ENCODE data around the gene CD81. TPM values are rescaled to one million over a fixed set of nuclear protein-coding genes. Genes with fewer than 3 reads are reported as not detected.

The CD81 gene
- total RNA-seq, 1 experiment from 2014 or later: 237 TPM

GRCh38 chr11:2434008-2434407, 56.9 kb downstream of the CD81 start (continued):
- TF ChIP-seq USF1 (CRISPR knock-in tag; IDR thresholded peaks at IDR 0.05) (no peak), ZBTB21 (CRISPR knock-in tag; IDR thresholded peaks at IDR 0.05; ENCODE audit: borderline replicate concordance) (no peak), CREB1 (CRISPR knock-in tag; IDR thresholded peaks at IDR 0.05) (no peak), ZNF138 (CRISPR knock-in tag; conservative IDR thresholded peaks at IDR 0.05) (no peak), RORB (CRISPR knock-in tag; IDR thresholded peaks at IDR 0.05) (no peak)
- TF ChIP-seq, protein P1, sequence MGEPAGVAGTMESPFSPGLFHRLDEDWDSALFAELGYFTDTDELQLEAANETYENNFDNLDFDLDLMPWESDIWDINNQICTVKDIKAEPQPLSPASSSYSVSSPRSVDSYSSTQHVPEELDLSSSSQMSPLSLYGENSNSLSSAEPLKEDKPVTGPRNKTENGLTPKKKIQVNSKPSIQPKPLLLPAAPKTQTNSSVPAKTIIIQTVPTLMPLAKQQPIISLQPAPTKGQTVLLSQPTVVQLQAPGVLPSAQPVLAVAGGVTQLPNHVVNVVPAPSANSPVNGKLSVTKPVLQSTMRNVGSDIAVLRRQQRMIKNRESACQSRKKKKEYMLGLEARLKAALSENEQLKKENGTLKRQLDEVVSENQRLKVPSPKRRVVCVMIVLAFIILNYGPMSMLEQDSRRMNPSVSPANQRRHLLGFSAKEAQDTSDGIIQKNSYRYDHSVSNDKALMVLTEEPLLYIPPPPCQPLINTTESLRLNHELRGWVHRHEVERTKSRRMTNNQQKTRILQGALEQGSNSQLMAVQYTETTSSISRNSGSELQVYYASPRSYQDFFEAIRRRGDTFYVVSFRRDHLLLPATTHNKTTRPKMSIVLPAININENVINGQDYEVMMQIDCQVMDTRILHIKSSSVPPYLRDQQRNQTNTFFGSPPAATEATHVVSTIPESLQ (CRISPR knock-in tag; IDR thresholded peaks at IDR 0.05): no peak

- ATAC-seq (no peak), DNase-seq (ENCODE audit: low spot score) (no peak)
- no peak overlapping the region for H3K4me3 Mint-ChIP-seq
- POLR2A ChIA-PET: no interaction called here
- peaks cover 2% of the 10 kb centered on the region for H3K9me3 Mint-ChIP-seq
- H3K27ac Mint-ChIP-seq: no peak overlapping the region
- CTCF ChIA-PET: no interaction called here
- no peaks in the 10 kb centered on the region for H3K36me3 Mint-ChIP-seq
- peaks cover 32% of the 10 kb centered on the region for H3K27me3 Mint-ChIP-seq (ENCODE audit: low read depth)
- H3K4me1 Mint-ChIP-seq: no peaks in the 10 kb centered on the region
- TF ChIP-seq ZNF263 (CRISPR knock-in tag; IDR thresholded peaks at IDR 0.05; ENCODE audit: low read depth): no peak
- TF ChIP-seq, protein P2, sequence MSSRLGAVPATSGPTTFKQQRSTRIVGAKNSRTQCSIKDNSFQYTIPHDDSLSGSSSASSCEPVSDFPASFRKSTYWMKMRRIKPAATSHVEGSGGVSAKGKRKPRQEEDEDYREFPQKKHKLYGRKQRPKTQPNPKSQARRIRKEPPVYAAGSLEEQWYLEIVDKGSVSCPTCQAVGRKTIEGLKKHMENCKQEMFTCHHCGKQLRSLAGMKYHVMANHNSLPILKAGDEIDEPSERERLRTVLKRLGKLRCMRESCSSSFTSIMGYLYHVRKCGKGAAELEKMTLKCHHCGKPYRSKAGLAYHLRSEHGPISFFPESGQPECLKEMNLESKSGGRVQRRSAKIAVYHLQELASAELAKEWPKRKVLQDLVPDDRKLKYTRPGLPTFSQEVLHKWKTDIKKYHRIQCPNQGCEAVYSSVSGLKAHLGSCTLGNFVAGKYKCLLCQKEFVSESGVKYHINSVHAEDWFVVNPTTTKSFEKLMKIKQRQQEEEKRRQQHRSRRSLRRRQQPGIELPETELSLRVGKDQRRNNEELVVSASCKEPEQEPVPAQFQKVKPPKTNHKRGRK (CRISPR knock-in tag; IDR thresholded peaks at IDR 0.05; ENCODE audit: borderline replicate concordance): no peak
- TF ChIP-seq NR3C1 (CRISPR knock-in tag; conservative IDR thresholded peaks at IDR 0.05; ENCODE audit: low read depth): no peak
- no peak for TF ChIP-seq ZNF425 (CRISPR knock-in tag; conservative IDR thresholded peaks at IDR 0.05)
- TF ChIP-seq KAT7 (CRISPR knock-in tag; IDR thresholded peaks at IDR 0.05; ENCODE audit: borderline replicate concordance): no peak
- no peak for TF ChIP-seq CTCF (IDR thresholded peaks at IDR 0.05)
- no peak for TF ChIP-seq EMX1 (CRISPR knock-in tag; IDR thresholded peaks at IDR 0.05)
- TF ChIP-seq, protein P3, sequence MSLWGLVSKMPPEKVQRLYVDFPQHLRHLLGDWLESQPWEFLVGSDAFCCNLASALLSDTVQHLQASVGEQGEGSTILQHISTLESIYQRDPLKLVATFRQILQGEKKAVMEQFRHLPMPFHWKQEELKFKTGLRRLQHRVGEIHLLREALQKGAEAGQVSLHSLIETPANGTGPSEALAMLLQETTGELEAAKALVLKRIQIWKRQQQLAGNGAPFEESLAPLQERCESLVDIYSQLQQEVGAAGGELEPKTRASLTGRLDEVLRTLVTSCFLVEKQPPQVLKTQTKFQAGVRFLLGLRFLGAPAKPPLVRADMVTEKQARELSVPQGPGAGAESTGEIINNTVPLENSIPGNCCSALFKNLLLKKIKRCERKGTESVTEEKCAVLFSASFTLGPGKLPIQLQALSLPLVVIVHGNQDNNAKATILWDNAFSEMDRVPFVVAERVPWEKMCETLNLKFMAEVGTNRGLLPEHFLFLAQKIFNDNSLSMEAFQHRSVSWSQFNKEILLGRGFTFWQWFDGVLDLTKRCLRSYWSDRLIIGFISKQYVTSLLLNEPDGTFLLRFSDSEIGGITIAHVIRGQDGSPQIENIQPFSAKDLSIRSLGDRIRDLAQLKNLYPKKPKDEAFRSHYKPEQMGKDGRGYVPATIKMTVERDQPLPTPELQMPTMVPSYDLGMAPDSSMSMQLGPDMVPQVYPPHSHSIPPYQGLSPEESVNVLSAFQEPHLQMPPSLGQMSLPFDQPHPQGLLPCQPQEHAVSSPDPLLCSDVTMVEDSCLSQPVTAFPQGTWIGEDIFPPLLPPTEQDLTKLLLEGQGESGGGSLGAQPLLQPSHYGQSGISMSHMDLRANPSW (CRISPR knock-in tag; conservative IDR thresholded peaks at IDR 0.05; ENCODE audit: low read depth): no peak
- no peak for TF ChIP-seq FOXP4 (CRISPR knock-in tag; IDR thresholded peaks at IDR 0.05)
These were observed 57.6 kb downstream of the CD81 start for GRCh38 chr11:2434506-2435255.

Measured in WTC11 (cell line).